K562 (cell line): ENCODE measurements around the gene FES. TPM values are rescaled to one million over a fixed set of nuclear protein-coding genes. Genes with fewer than 3 reads are reported as not detected.

ENCODE experiments used
- BRD4 ChIP-seq: fragments of 200-600 bp; sonication (generic); IDR thresholded peaks from 2 replicates; pipeline ENCODE4 v1.6.1; 2017; ENCODE audit warnings: inconsistent platforms
- FOXP1 ChIP-seq: sonication (generic); formaldehyde crosslinking; IDR thresholded peaks from 2 replicates; pipeline ENCODE4 v1.8.0; 2022; ENCODE audit warnings: mild to moderate bottlenecking, missing genetic modification reagents
- GTF2F1 ChIP-seq: IDR thresholded peaks from 2 replicates; pipeline ENCODE4 v1.6.1; 2011; ENCODE audit warnings: low read depth, low read length, improper control_type of control experiment
- HMGN3 ChIP-seq: IDR thresholded peaks from 2 replicates; pipeline ENCODE4 v1.6.1; 2011; ENCODE audit warnings: borderline replicate concordance, low read depth, mild to moderate bottlenecking, mixed read lengths, low read length; ENCODE audit not compliant: insufficient read length; ENCODE audit errors: extremely low read depth
- HNRNPH1 ChIP-seq: fragments of 200-400 bp; formaldehyde crosslinking; optimal IDR thresholded peaks from 2 replicates; pipeline ENCODE3; 2017; ENCODE audit warnings: low read depth, mild to moderate bottlenecking, low read length, moderate library complexity
- ID3 ChIP-seq, 2 experiments: fragments of 250-450 bp in 1 of 2; fragments of 450-650 bp in 1 of 2; sonication (Bioruptor Pico) in 1 of 2; IDR thresholded peaks; 2 replicates each; pipeline versions ENCODE4 v1.6.1 to v1.8.0; 2016 to 2021; ENCODE audit warnings: mild to moderate bottlenecking in 2 of 2, moderate library complexity in 2 of 2, missing compliant biosample characterization in 1 of 2, missing genetic modification characterization in 1 of 2
- NFATC3 ChIP-seq: fragments of 450-650 bp; IDR thresholded peaks from 2 replicates; pipeline ENCODE4 v1.6.1; 2017; ENCODE audit warnings: mild to moderate bottlenecking
- SIX5 ChIP-seq, 2 experiments: IDR thresholded peaks; 2 replicates each; pipeline ENCODE4 v1.6.1; 2011; ENCODE audit warnings: low read length in 2 of 2, borderline replicate concordance in 1 of 2, low read depth in 1 of 2, mild to moderate bottlenecking in 1 of 2, moderate library complexity in 1 of 2; ENCODE audit not compliant: insufficient read depth in 1 of 2
- SMAD4 ChIP-seq: fragments of 250-450 bp; sonication (Bioruptor Pico); conservative IDR thresholded peaks from 2 replicates; pipeline ENCODE4 v1.8.0; 2021; ENCODE audit warnings: inconsistent platforms, mild to moderate bottlenecking, moderate library complexity
- SMARCC2 ChIP-seq: fragments of 450-650 bp; IDR thresholded peaks from 2 replicates; pipeline ENCODE4 v1.6.1; 2017; ENCODE audit warnings: antibody characterized with exemption, moderate library complexity, mild to moderate bottlenecking, low read depth
- SNIP1 ChIP-seq: fragments of 450-650 bp; IDR thresholded peaks from 2 replicates; pipeline ENCODE4 v1.7.1; 2017; ENCODE audit warnings: low read depth, mild to moderate bottlenecking
- ZBTB40 ChIP-seq, 2 experiments: fragments of 450-650 bp in 1 of 2; sonication (generic) in 1 of 2; formaldehyde crosslinking in 1 of 2; IDR thresholded peaks; 2 replicates each; pipeline versions ENCODE4 v1.7.1 to v1.9.0; 2016 to 2022; ENCODE audit warnings: inconsistent platforms in 1 of 2, mild to moderate bottlenecking in 1 of 2, missing genetic modification reagents in 1 of 2
- ZHX1 ChIP-seq: fragments of 150-350 bp; conservative IDR thresholded peaks from 2 replicates; pipeline ENCODE4 v1.6.1; 2014; ENCODE audit warnings: low read length
- ZNF165 ChIP-seq: fragments of 250-450 bp; sonication (Bioruptor Pico); IDR thresholded peaks from 2 replicates; pipeline ENCODE4 v1.4.0; 2020; ENCODE audit warnings: borderline replicate concordance
- ZNF77 ChIP-seq: fragments of 250-450 bp; sonication (Bioruptor Pico); IDR thresholded peaks from 2 replicates; pipeline ENCODE4 v1.5.0; 2020
- ZNF785 ChIP-seq: fragments of 250-450 bp; sonication (Bioruptor Pico); IDR thresholded peaks from 2 replicates; pipeline ENCODE4 v1.4.0; 2020; ENCODE audit warnings: mild to moderate bottlenecking
- polyA plus RNA-seq, 8 experiments: library from polyadenylated mRNA; depleted of rRNA in 4 of 8; stranded (reverse) in 5 of 8; unstranded in 3 of 8; fragments of >200 nt; fragmentation: Nextera tagmentation in 2 of 8; fragmentation: Illumina TruSeq in 1 of 8; extraction: Ambion mirVana in 2 of 8; extraction: Trizol in 1 of 8; gene quantifications; 2 replicates each; pipeline versions ENCODE4 v1.2.1 to v1.2.3, GENCODE V29; 2011 to 2014; ENCODE audit warnings: inconsistent platforms in 1 of 8, missing spikeins in 1 of 8
- total RNA-seq, 7 experiments: library from RNA; depleted of rRNA in 6 of 7; stranded (reverse); fragments of >200 nt in 6 of 7; fragmentation: Illumina TruSeq in 2 of 7; extraction: Trizol in 2 of 7; gene quantifications; 2 replicates each; pipeline versions ENCODE4 v1.2.1 to v1.2.3, GENCODE V29; 2011 to 2021; ENCODE audit warnings: low replicate concordance in 1 of 7

Gene FES
- total and polyA plus RNA-seq, 9 of the 15 experiments (the other 6 are each of a cell fraction or from before 2014, with no cell fraction given), result 0.38 to 2.6 (median 0.82) TPM

GRCh38 chr15:90840954-90841353, 43.4 kb upstream of the FES start (continued):
- TF ChIP-seq ZNF785, result no peak
- TF ChIP-seq SMAD4, result peak; percentile 88
- TF ChIP-seq ZBTB40 (IDR thresholded peaks at IDR 0.05), result no peak
- TF ChIP-seq ZBTB40 (CRISPR knock-in tag; IDR thresholded peaks at IDR 0.05), result no peak
- TF ChIP-seq ID3 (CRISPR knock-in tag; IDR thresholded peaks at IDR 0.05), result no peak
- TF ChIP-seq ID3 (tag; IDR thresholded peaks at IDR 0.05), result no peak
- no peak for TF ChIP-seq NFATC3
- no peak for TF ChIP-seq GTF2F1
- TF ChIP-seq BRD4, result no peak
- TF ChIP-seq SNIP1, result no peak
- TF ChIP-seq ZHX1, result no peak
- no peak for TF ChIP-seq ZNF165
- no peak for TF ChIP-seq FOXP1 (CRISPR knock-in tag)
- peak; percentile 88 for TF ChIP-seq HMGN3
- no peak for TF ChIP-seq ZNF77 (CRISPR knock-in tag)
- no peak for TF ChIP-seq SIX5 (IDR thresholded peaks at IDR 0.05; ENCODE audit: borderline replicate concordance in 1 of 2, insufficient read depth in 1 of 2, low read depth in 1 of 2, low read length in 2 of 2)
- peak; percentile 99 for TF ChIP-seq SMARCC2
- no peak for TF ChIP-seq HNRNPH1
